Fibroblast of lung (primary cell): Measurements from ENCODE around the gene URAD. TPM values are rescaled to one million over a fixed set of nuclear protein-coding genes. Genes with fewer than 3 reads are reported as not detected.
A peak's percentile ranks its signal among the peaks of the same experiment; 100 is the strongest.

Source experiments
- DNase-seq, 2 donors: peaks; one replicate each; pipeline versions ENCODE4 v3.0.0 to v3.0.0-alpha.2; 2010; ENCODE audit warnings: low read depth in 2 of 2
- H2AFZ ChIP-seq: 2 replicates; pipeline ENCODE4 v1.5.1; 2012; ENCODE audit warnings: low read length, control low read depth, inconsistent platforms
- H3K27ac ChIP-seq: 2 replicates; pipeline ENCODE4 v1.5.1; 2011; ENCODE audit warnings: low read length, control low read depth; ENCODE audit not compliant: insufficient read depth
- H3K27me3 ChIP-seq: 2 replicates; pipeline ENCODE4 v1.5.1; 2011; ENCODE audit warnings: mild to moderate bottlenecking, low read length; ENCODE audit not compliant: control insufficient read depth, insufficient read depth
- H3K36me3 ChIP-seq: 2 replicates; pipeline ENCODE4 v1.5.1; 2011; ENCODE audit warnings: low read length; ENCODE audit not compliant: control insufficient read depth, insufficient read depth
- H3K4me1 ChIP-seq: 2 replicates; pipeline ENCODE4 v1.5.1; 2011; ENCODE audit warnings: low read length; ENCODE audit not compliant: control insufficient read depth, insufficient read depth; ENCODE audit errors: extremely low read depth
- H3K4me2 ChIP-seq: 2 replicates; pipeline ENCODE4 v1.5.1; 2011; ENCODE audit warnings: low read length, control low read depth; ENCODE audit not compliant: insufficient read depth; ENCODE audit errors: extremely low read depth
- H3K4me3 ChIP-seq, 4 experiments: fragments of 200-600 bp in 1 of 4; sonication (generic) in 1 of 4; replicated peaks in 1 of 4; 2 replicates each; pipeline ENCODE4 v1.5.1; 2011 to 2016; ENCODE audit warnings: low read length in 4 of 4, low read depth in 3 of 4, mild to moderate bottlenecking in 3 of 4, control low read depth in 2 of 4, inconsistent platforms in 1 of 4, mixed read lengths in 1 of 4; ENCODE audit not compliant: insufficient read depth in 1 of 4; ENCODE audit errors: control extremely low read depth in 1 of 4
- H3K79me2 ChIP-seq: 2 replicates; pipeline ENCODE4 v1.5.1; 2012; ENCODE audit warnings: mild to moderate bottlenecking, low read length, inconsistent platforms; ENCODE audit not compliant: control insufficient read depth, insufficient read depth
- H3K9ac ChIP-seq: 2 replicates; pipeline ENCODE4 v1.5.1; 2011; ENCODE audit warnings: mild to moderate bottlenecking, low read length, control low read depth; ENCODE audit not compliant: insufficient read depth
- H3K9me3 ChIP-seq: 2 replicates; pipeline ENCODE4 v1.5.1; 2012; ENCODE audit warnings: low read depth, low read length; ENCODE audit not compliant: control insufficient read depth, insufficient read depth
- H4K20me1 ChIP-seq: 2 replicates; pipeline ENCODE4 v1.5.1; 2011; ENCODE audit warnings: low read length; ENCODE audit not compliant: control insufficient read depth, insufficient read depth; ENCODE audit errors: extremely low read depth
- CTCF ChIP-seq, 2 donors: IDR thresholded peaks in 1 of 2; conservative IDR thresholded peaks in 1 of 2; 1 replicate in 1 of 2; 2 replicates in 1 of 2; pipeline ENCODE4 v1.5.1; 2011 to 2012; ENCODE audit warnings: low read length in 2 of 2, control low read depth in 1 of 2, inconsistent platforms in 1 of 2, low read depth in 1 of 2, mild to moderate bottlenecking in 1 of 2
- EZH2 ChIP-seq: IDR thresholded peaks from 2 replicates; pipeline ENCODE4 v1.5.1; 2012; ENCODE audit warnings: low read length, control low read depth, mild to moderate bottlenecking; ENCODE audit errors: missing control alignments
- polyA plus RNA-seq, 2 donors: library from polyadenylated mRNA; depleted of rRNA in 1 of 2; stranded (reverse) in 1 of 2; unstranded in 1 of 2; fragments of >200 nt; gene quantifications; 2 replicates each; pipeline ENCODE4 v1.2.1, GENCODE V29; 2011 to 2012; ENCODE audit warnings: missing spikeins in 1 of 2
- total RNA-seq: library from RNA; depleted of rRNA; stranded (reverse); fragments of >200 nt; gene quantifications from 2 replicates; pipeline ENCODE4 v1.2.1, GENCODE V29; 2014

Gene URAD
- total and polyA plus RNA-seq, 2 donors (not counting 1 experiment from before 2014, with no cell fraction given): not detected

GRCh38 chr13:27960362-27961226 lies 27.9 kb downstream of the URAD start:
- H3K4me2 ChIP-seq: peak overlapping the region; percentile 42
- peak overlapping the region in 1 of 4 experiments; percentile 10 for H3K4me3 ChIP-seq
- no peaks in the 10 kb centered on the region for H3K79me2 ChIP-seq
- H3K27ac ChIP-seq: no peak overlapping the region
- no peaks in the 10 kb centered on the region for H3K9me3 ChIP-seq
- DNase-seq: peak in 1 of 2 donors; percentile 13
- H2AFZ ChIP-seq: no peak overlapping the region
- no peaks in the 10 kb centered on the region for H4K20me1 ChIP-seq
- peaks cover 41% of the 10 kb centered on the region for H3K27me3 ChIP-seq
- TF ChIP-seq CTCF (conservative IDR thresholded peaks at IDR 0.05 in 1 of 2, IDR thresholded peaks at IDR 0.05 in 1 of 2; ENCODE audit: low read depth in 1 of 2, low read length in 2 of 2) (peak; percentile 10 to 19), EZH2 (peak; percentile 87)
- H3K36me3 ChIP-seq: no peaks in the 10 kb centered on the region
- no peak overlapping the region for H3K9ac ChIP-seq
- H3K4me1 ChIP-seq: no peaks in the 10 kb centered on the region

- Histone ChIP-seq H3K9me3 (no peaks in the 10 kb centered on the region), H3K9ac (no peak overlapping the region), H3K4me2 (no peak overlapping the region), H2AFZ (no peak overlapping the region), H3K27me3 (peaks cover 37% of the 10 kb centered on the region), H3K27ac (no peak overlapping the region), H3K4me3 (no peak overlapping the region), H4K20me1 (no peaks in the 10 kb centered on the region), H3K36me3 (no peaks in the 10 kb centered on the region), H3K4me1 (no peaks in the 10 kb centered on the region), H3K79me2 (no peaks in the 10 kb centered on the region)
- DNase-seq: no peak
- TF ChIP-seq CTCF (conservative IDR thresholded peaks at IDR 0.05 in 1 of 2, IDR thresholded peaks at IDR 0.05 in 1 of 2; ENCODE audit: low read depth in 1 of 2, low read length in 2 of 2) (no peak), EZH2 (no peak)
Measured at GRCh38 chr13:27959976-27960361, 28.5 kb downstream of the URAD start.

- Histone ChIP-seq H3K79me2 (no peaks in the 10 kb centered on the region), H3K4me3 (no peak overlapping the region), H3K4me2 (no peak overlapping the region), H4K20me1 (no peaks in the 10 kb centered on the region), H3K27me3 (peaks cover 46% of the 10 kb centered on the region), H3K4me1 (no peaks in the 10 kb centered on the region), H3K27ac (no peak overlapping the region), H3K9me3 (no peaks in the 10 kb centered on the region), H2AFZ (no peak overlapping the region), H3K9ac (no peak overlapping the region), H3K36me3 (no peaks in the 10 kb centered on the region)
- no peak for DNase-seq
- no peak for TF ChIP-seq EZH2
- no peak for TF ChIP-seq CTCF (conservative IDR thresholded peaks at IDR 0.05 in 1 of 2, IDR thresholded peaks at IDR 0.05 in 1 of 2; ENCODE audit: low read depth in 1 of 2, low read length in 2 of 2)
Measured at GRCh38 chr13:27956576-27957300, 31.8 kb downstream of the URAD start.
